HAP-1 (cell line): ENCODE measurements around the gene IL17B.

Source experiments
- DNase-seq, 2 experiments: peaks; one replicate each; pipeline ENCODE4 v3.0.0-alpha.2; 2016 to 2020; ENCODE audit warnings: low spot score in 2 of 2
- H3K27me3 ChIP-seq: fragments of 250-450 bp; sonication (Bioruptor Pico); 2 replicates; pipeline ENCODE4 v1.5.1; 2020; ENCODE audit warnings: low read depth, mild to moderate bottlenecking, moderate library complexity
- H3K36me3 ChIP-seq: fragments of 250-450 bp; sonication (Bioruptor Pico); replicated peaks from 2 replicates; pipeline ENCODE4 v1.5.1; 2020; ENCODE audit warnings: mild to moderate bottlenecking
- H3K4me1 ChIP-seq: fragments of 250-450 bp; sonication (Bioruptor Pico); 2 replicates; pipeline ENCODE4 v1.5.1; 2020; ENCODE audit warnings: mild to moderate bottlenecking
- H3K4me3 ChIP-seq: fragments of 250-450 bp; sonication (Bioruptor Pico); 2 replicates; pipeline ENCODE4 v1.5.1; 2020; ENCODE audit warnings: mild to moderate bottlenecking, moderate library complexity
- H3K9me3 ChIP-seq: fragments of 250-450 bp; sonication (Bioruptor Pico); 2 replicates; pipeline ENCODE4 v1.5.1; 2020; ENCODE audit warnings: mild to moderate bottlenecking, moderate library complexity
- in situ Hi-C: fragments of 300-500 bp; cut with MboI; formaldehyde crosslinking; loops from 3 replicates; pipeline ENCODE4 v1.14.3; 2020; ENCODE audit warnings: low sequenced_read_pairs, inconsistent platforms, mixed read lengths

IL17B gene

GRCh38 chr5:149358294-149358651 is 20.8 kb downstream of the IL17B start:
- Histone ChIP-seq H3K4me1 (0 out of 2 replicates have a peak, but pooled peaks cover 3% of the 10 kb centered on the region), H3K4me3 (peak overlapping the region; percentile 73), H3K27me3 (no peaks in the 10 kb centered on the region), H3K36me3 (peaks cover 24% of the 10 kb centered on the region), H3K9me3 (no peaks in the 10 kb centered on the region)
- in situ Hi-C loops, result no loop called here
- peak in 1 of 2 experiments; percentile 48 for DNase-seq

DNA sequence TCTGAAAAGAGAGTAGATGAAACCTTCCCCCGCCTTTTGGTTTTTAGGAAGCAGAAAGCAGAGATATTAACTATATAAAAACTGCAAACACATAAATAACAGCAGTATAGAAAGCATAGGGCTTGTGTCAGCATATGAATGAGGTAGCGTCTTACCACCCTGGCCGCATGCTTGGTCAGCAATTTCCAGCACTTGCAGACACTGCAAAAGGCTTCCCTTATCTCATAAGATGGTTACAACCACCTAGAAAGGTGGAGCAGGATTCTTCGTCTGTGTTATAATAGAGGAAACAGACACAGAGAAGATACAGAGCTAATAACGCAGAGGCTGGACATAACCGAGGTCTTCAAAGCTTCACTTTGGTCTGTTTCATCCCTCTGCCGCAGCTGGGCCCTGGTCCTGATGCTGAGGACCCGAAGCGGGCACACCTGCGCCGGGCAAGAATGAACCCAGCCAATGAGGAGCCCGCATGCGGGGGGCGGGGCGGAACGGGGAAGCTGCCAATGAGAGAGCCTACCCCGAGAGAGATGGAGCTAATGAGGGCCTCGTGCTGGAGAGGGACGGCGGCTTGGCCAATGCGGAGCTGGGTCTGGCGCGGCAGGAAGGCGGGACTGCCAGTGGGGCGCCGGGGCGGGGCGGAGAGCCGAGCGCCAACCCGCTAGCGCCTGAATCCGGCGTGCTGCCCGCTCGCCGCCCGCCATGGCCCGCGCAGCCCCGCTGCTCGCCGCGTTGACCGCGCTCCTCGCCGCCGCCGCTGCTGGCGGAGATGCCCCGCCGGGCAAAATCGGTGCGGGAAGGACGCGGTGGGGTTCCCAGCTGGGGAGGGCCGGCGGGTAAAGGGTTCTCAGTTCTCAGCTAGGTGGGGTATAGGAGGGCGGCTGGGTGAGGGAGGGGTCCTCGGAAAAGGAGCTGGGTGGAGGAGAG is 21.5 kb downstream of the IL17B start, which contains the start of gene PCYOX1L:
Gene PCYOX1L (plus strand): TSS at position 677 of the 924 bp plus-strand sequence. CDS start 23 bp downstream, at position 700.
- Histone ChIP-seq H3K4me3 (peak within 1 kb of the TSS; percentile 73), H3K27me3 (no peaks in the 10 kb centered on the region), H3K36me3 (peaks cover 30% of the 10 kb centered on the region), H3K4me1 (peaks cover 3% of the 10 kb centered on the region; the same call in 1 of the 2 replicates), H3K9me3 (no peaks in the 10 kb centered on the region)
- in situ Hi-C loops, result no loop called here
- DNase-seq, result peak; percentile 96 to 99

GRCh38 chr5:149356391-149356790 is 22.7 kb downstream of the IL17B start:
- H3K4me1 ChIP-seq, result peaks cover 3% of the 10 kb centered on the region; the same call in 1 of the 2 replicates
- no peak for DNase-seq
- no peaks in the 10 kb centered on the region for H3K9me3 ChIP-seq
- H3K4me3 ChIP-seq, result no peak overlapping the region
- H3K27me3 ChIP-seq, result no peaks in the 10 kb centered on the region
- peaks cover 42% of the 10 kb centered on the region for H3K36me3 ChIP-seq
- in situ Hi-C loops, result no loop called here

DNA sequence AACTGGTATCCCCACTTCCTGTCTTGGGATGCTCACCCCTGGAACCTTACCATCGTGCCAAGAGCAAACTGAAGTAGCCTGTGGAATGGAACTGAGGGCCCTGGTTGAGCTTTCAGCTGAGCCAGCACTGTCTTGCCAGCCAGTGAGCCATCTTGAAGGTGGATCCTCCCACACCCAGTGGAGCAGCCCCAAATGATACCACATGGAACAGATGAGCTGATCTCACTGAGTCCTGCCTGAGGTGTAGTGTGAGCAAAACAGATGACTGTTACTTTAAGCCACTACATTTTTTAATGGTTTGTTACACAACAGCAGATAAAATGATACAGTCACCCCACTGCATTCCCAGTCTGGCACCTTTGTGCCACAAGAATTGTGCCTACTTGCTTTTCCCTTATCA is 23.4 kb downstream of the IL17B start:
- no peaks in the 10 kb centered on the region for H3K9me3 ChIP-seq
- no peaks in the 10 kb centered on the region for H3K27me3 ChIP-seq
- in situ Hi-C loops, result no loop called here
- peaks cover 49% of the 10 kb centered on the region for H3K36me3 ChIP-seq
- peaks cover 3% of the 10 kb centered on the region; the same call in 1 of the 2 replicates for H3K4me1 ChIP-seq
- no peak for DNase-seq
- H3K4me3 ChIP-seq, result no peak overlapping the region

- H3K27me3 ChIP-seq, result no peaks in the 10 kb centered on the region
- H3K4me1 ChIP-seq, result peaks cover 3% of the 10 kb centered on the region; the same call in 1 of the 2 replicates
- no peak overlapping the region for H3K4me3 ChIP-seq
- H3K36me3 ChIP-seq, result peaks cover 67% of the 10 kb centered on the region
- in situ Hi-C loops, result no loop called here
- DNase-seq, result no peak
- no peaks in the 10 kb centered on the region for H3K9me3 ChIP-seq
These were observed 25.2 kb downstream of the IL17B start for GRCh38 chr5:149353911-149354310.

DNA sequence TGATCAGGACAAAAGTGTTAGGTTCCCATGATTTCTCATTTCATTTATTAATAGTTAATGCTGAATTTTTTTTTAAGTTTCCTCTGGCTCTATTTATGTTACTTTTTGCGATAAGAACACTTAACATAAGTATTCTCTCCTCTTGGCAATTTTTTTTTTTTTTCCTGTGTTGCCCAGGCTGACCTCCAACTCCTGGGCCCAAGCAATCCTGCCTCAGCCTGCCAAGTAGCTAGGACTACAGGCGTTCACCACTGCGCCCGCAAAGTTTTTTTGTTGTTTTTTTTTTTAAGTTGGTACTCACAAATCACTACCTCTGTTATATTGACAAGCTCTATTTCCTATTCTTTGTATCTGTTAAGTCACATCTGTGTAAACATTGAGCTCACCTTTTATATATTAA is 26.9 kb downstream of the IL17B start:
- DNase-seq, result no peak
- Histone ChIP-seq H3K27me3 (no peaks in the 10 kb centered on the region), H3K4me3 (no peak overlapping the region), H3K4me1 (peaks cover 5% of the 10 kb centered on the region), H3K36me3 (peaks cover 85% of the 10 kb centered on the region), H3K9me3 (no peaks in the 10 kb centered on the region)
- in situ Hi-C loops, result no loop called here

DNA sequence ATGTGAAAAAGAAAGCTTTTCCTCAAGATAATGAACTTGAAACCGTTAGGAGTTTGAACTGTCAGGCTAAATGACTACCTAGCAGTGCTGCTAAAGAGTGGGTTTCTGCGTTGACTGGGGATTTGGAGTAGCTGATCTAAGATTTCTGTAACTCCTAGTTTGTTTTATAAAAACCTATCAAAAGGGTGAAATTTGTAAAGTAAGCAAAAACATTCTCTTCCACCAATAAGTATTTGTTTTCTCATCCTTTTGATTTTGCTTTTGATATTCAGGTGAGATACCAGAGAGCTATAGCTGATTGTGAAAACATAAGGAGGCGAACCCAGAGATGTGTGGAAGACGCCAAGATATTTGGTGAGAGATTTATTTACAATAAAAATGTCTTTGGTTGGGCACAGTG is 29.7 kb downstream of the IL17B start:
- in situ Hi-C loops, result no loop called here
- H3K9me3 ChIP-seq, result no peaks in the 10 kb centered on the region
- no peaks in the 10 kb centered on the region for H3K27me3 ChIP-seq
- DNase-seq, result no peak
- no peak overlapping the region for H3K4me3 ChIP-seq
- H3K36me3 ChIP-seq, result peaks cover 80% of the 10 kb centered on the region
- H3K4me1 ChIP-seq, result peaks cover 13% of the 10 kb centered on the region

DNA sequence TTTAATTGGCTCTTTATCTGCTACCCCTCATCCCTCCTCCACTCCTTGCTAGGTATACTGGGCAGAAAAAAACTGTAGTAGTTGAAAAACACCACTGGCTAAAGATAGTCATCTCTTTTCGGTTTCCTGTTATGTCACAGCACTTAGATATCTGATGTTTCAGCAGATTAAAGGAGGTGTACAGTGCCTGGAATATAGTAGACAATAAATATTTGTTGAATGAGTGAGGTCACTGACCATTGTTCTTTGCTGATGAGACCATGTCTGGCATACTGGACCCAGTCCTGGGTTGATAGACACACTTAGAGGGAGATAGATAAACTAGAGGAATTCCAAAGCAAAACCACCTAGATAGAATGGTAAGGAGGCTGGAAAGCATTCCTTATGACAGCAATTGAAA is 30.6 kb downstream of the IL17B start:
- H3K36me3 ChIP-seq, result peaks cover 71% of the 10 kb centered on the region
- H3K9me3 ChIP-seq, result no peaks in the 10 kb centered on the region
- H3K4me3 ChIP-seq, result no peak overlapping the region
- peaks cover 13% of the 10 kb centered on the region for H3K4me1 ChIP-seq
- no peak for DNase-seq
- in situ Hi-C loops, result no loop called here
- no peaks in the 10 kb centered on the region for H3K27me3 ChIP-seq

GRCh38 chr5:149345892-149346222 is 33.2 kb downstream of the IL17B start:
- H3K9me3 ChIP-seq, result no peaks in the 10 kb centered on the region
- H3K4me3 ChIP-seq, result peak overlapping the region; percentile 87
- peaks cover 13% of the 10 kb centered on the region for H3K4me1 ChIP-seq
- H3K27me3 ChIP-seq, result no peaks in the 10 kb centered on the region
- peak in 1 of 2 experiments; percentile 35 for DNase-seq
- in situ Hi-C loops, result no loop called here
- H3K36me3 ChIP-seq, result peaks cover 44% of the 10 kb centered on the region

- Histone ChIP-seq H3K4me1 (peaks cover 13% of the 10 kb centered on the region), H3K9me3 (no peaks in the 10 kb centered on the region), H3K36me3 (peaks cover 39% of the 10 kb centered on the region), H3K27me3 (no peaks in the 10 kb centered on the region), H3K4me3 (peak within 1 kb of the TSS; percentile 87)
- in situ Hi-C loops, result no loop called here
- DNase-seq, result peak; percentile 95 to 96
These were observed 33.8 kb downstream of the IL17B start, which contains the start of gene GRPEL2 for GRCh38 chr5:149345147-149345891. TSS of gene GRPEL2 (plus strand) at chr5:149345499. CDS start at chr5:149345540, 41 bp downstream.

DNA sequence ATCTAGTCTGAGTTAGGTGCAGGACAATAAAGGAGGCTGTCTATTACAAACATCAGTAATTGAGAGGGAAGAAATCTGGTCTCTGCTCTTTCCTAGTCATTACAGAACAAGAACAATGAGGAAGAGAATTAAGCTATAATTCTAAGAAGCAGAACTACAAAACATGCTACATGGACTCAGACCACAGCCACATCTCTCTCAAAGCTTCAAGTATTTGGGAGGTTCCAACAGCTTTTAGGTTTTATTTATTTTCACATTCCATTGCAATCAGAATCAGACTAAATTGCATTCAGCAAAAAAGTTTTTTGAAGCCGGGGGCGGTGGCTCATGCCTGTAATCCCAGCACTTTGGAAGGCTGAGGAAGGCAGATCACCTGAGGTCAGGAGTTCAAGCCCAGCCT is 34.9 kb downstream of the IL17B start:
- Histone ChIP-seq H3K9me3 (no peaks in the 10 kb centered on the region), H3K4me1 (peaks cover 13% of the 10 kb centered on the region), H3K27me3 (no peaks in the 10 kb centered on the region), H3K36me3 (peaks cover 27% of the 10 kb centered on the region), H3K4me3 (no peak overlapping the region)
- in situ Hi-C loops, result no loop called here
- DNase-seq, result no peak

DNA sequence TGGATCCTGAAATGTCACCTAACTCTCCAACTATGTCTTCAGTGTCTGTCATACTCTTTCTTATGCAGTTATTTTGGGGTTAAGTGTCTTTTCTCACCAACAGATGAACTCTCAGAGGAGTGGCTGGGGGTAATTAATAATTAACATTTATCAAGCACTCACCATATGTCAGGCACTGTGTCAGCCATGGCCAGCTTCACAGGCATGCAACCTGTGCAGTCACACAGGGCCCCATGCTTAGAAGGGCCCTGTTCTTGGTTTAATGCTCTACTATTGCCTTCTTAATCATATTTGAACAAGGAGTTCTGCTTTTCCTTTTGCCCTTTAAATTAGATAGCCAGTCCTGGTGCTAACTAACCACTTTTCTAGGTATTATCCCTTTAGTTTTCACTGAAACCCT is 37.2 kb downstream of the IL17B start:
- Histone ChIP-seq H3K4me1 (peaks cover 6% of the 10 kb centered on the region), H3K4me3 (no peak overlapping the region), H3K9me3 (no peaks in the 10 kb centered on the region), H3K27me3 (no peaks in the 10 kb centered on the region), H3K36me3 (peaks cover 4% of the 10 kb centered on the region; the same call in 1 of the 2 replicates)
- in situ Hi-C loops, result no loop called here
- no peak for DNase-seq

DNA sequence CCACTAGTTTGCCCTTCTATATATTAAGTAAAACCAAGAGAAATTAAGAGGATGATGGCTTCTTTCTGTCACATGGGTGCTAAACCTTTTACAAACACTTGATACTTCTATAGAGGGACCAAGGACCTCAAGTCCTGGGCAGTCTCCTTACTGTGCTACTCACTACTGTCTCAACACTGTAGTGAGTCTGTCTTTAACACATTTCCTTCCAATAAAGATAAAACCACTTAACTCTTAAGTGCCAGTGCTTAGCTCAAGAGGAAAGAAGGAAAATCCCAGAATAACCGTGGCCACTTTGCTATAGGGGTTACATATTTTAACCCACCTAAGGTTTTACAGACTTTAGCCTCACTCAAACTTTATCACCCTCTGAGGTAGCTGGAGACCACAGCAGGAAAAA is 38.2 kb downstream of the IL17B start:
- DNase-seq, result no peak
- no peaks in the 10 kb centered on the region for H3K9me3 ChIP-seq
- H3K36me3 ChIP-seq, result 0 out of 2 replicates have a peak, but pooled peaks cover 3% of the 10 kb centered on the region
- no peaks in the 10 kb centered on the region for H3K27me3 ChIP-seq
- H3K4me1 ChIP-seq, result peaks cover 6% of the 10 kb centered on the region
- in situ Hi-C loops, result no loop called here
- H3K4me3 ChIP-seq, result no peak overlapping the region

- H3K27me3 ChIP-seq, result no peaks in the 10 kb centered on the region
- in situ Hi-C loops, result no loop called here
- H3K4me3 ChIP-seq, result no peak overlapping the region
- H3K36me3 ChIP-seq, result no peaks in the 10 kb centered on the region
- no peaks in the 10 kb centered on the region for H3K4me1 ChIP-seq
- DNase-seq, result no peak
- H3K9me3 ChIP-seq, result no peaks in the 10 kb centered on the region
These were observed 40.7 kb downstream of the IL17B start for GRCh38 chr5:149338364-149338763.
